Fibroblast of skin of scalp (primary cell): ENCODE results near the gene ST8SIA6.

Source experiments
- DNase-seq: peaks from one replicate; pipeline ENCODE4 v3.0.0-alpha.2; 2013

ST8SIA6 gene

GRCh38 chr10:17385066-17385465 is 69.3 kb downstream of the ST8SIA6 start:
- DNase-seq = no peak

- DNase-seq = no peak
These were observed 70.4 kb downstream of the ST8SIA6 start for GRCh38 chr10:17383801-17384555.

- DNase-seq = no peak
These were observed 72.8 kb downstream of the ST8SIA6 start for GRCh38 chr10:17381502-17382142.

GRCh38 chr10:17380888-17381287 is 73.5 kb downstream of the ST8SIA6 start:
- DNase-seq = no peak

GRCh38 chr10:17380016-17380415 is 74.4 kb downstream of the ST8SIA6 start:
- DNase-seq = no peak

GRCh38 chr10:17379151-17379690 is 75.2 kb downstream of the ST8SIA6 start:
- DNase-seq = no peak

GRCh38 chr10:17375936-17376584 is 78.3 kb downstream of the ST8SIA6 start:
- DNase-seq = peak; percentile 20

- DNase-seq = no peak
These were observed 85.6 kb downstream of the ST8SIA6 start for GRCh38 chr10:17368708-17369272.

GRCh38 chr10:17366705-17367104 is 87.7 kb downstream of the ST8SIA6 start:
- no peak for DNase-seq

- no peak for DNase-seq
These were observed 89.0 kb downstream of the ST8SIA6 start for GRCh38 chr10:17365402-17365801.

- no peak for DNase-seq
These were observed 95.9 kb downstream of the ST8SIA6 start for GRCh38 chr10:17358461-17358860.

- no peak for DNase-seq
These were observed 96.6 kb downstream of the ST8SIA6 start for GRCh38 chr10:17357781-17358180.

GRCh38 chr10:17356820-17357219 is 97.6 kb downstream of the ST8SIA6 start:
- no peak for DNase-seq

- peak; percentile 7 for DNase-seq
These were observed 99.6 kb downstream of the ST8SIA6 start for GRCh38 chr10:17354781-17355180.

- DNase-seq = no peak
These were observed 100.7 kb downstream of the ST8SIA6 start for GRCh38 chr10:17353568-17354300.

- no peak for DNase-seq
These were observed 101.8 kb downstream of the ST8SIA6 start for GRCh38 chr10:17352583-17352982.

GRCh38 chr10:17351506-17351905 is 102.9 kb downstream of the ST8SIA6 start:
- no peak for DNase-seq

GRCh38 chr10:17349717-17350116 is 104.7 kb downstream of the ST8SIA6 start:
- no peak for DNase-seq

GRCh38 chr10:17348501-17349349 is 105.7 kb downstream of the ST8SIA6 start:
- peak; percentile 80 for DNase-seq

- no peak for DNase-seq
These were observed 106.3 kb downstream of the ST8SIA6 start for GRCh38 chr10:17348011-17348500.

- peak; percentile 73 for DNase-seq
These were observed 110.2 kb downstream of the ST8SIA6 start for GRCh38 chr10:17344206-17344605.
